Measurements from ENCODE around the gene SBSN.
"Not testable (repeated sequence)": the region's sequence is repeated elsewhere in the genome, so short reads cannot be mapped to it uniquely, and the experiment has no call there.

SBSN gene

DNA sequence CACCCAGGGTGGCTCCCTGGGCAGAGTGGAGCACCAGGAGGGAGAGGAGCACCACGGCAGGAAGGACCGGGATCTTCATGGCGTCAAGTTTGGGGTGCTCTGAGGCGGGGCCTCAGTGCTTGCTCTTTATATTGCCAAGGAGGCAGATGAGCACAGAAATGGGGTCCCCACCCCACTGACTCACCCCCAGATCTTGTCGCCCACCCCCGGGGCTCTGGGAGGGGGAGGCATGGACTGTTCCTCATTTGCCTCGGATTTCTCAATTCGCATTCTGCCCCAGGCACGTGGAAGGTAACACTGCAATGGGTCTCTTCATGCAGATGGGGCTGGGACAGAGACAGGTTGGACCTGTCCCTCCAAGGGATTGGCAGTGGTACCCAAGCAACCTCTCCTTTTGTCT is 37.7 kb downstream of the SBSN start, which contains the start of gene KRTDAP:
Gene KRTDAP (minus strand): TSS at position 101 of the 400 bp plus-strand sequence. CDS start 22 bp downstream, at position 79.
- Mint-ChIP-seq H3K4me3 (no peak within 1 kb of the TSS), H3K36me3 (no peaks in the 10 kb centered on the region), H3K27me3 (peaks cover 3% of the 10 kb centered on the region), H3K4me1 (ENCODE audit: low read depth) (peaks cover 4% of the 10 kb centered on the region), H3K27ac (no peak within 1 kb of the TSS), H3K9me3 (ENCODE audit: low read depth) (no peaks in the 10 kb centered on the region)

- no peak overlapping the region for H3K27ac Mint-ChIP-seq
- peaks cover 3% of the 10 kb centered on the region for H3K27me3 Mint-ChIP-seq
- no peak overlapping the region for H3K4me3 Mint-ChIP-seq
- H3K36me3 Mint-ChIP-seq, result no peaks in the 10 kb centered on the region
- no peaks in the 10 kb centered on the region for H3K9me3 Mint-ChIP-seq (ENCODE audit: low read depth)
- peaks cover 7% of the 10 kb centered on the region for H3K4me1 Mint-ChIP-seq (ENCODE audit: low read depth)
Observed at GRCh38 chr19:35488677-35489076, 39.4 kb downstream of the SBSN start.

DNA sequence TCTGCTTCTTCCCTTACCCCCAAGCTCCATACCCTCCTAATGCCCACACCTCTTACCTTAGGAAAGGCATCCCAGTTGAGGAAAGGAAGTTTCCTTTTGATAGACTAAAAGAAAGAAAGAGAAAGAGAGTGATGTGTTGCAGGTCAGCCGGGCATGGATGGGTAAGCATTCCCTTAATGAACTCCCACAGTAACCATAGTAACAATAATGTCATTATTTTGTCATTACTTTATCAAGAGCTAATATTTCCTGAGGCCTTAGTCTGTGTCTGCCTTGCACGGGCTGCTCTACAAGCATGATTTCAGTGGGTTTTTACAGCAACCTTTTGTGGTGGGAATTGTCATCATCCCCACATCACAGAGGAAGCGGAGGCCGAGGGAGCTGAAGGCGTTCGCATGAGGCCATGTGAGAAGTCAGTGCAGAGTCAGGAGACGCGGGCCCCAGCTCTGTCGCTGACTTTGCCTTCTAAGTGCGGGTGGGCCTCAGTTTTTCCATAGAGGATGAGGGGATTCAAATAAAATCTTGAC is 40.4 kb downstream of the SBSN start:
- Mint-ChIP-seq H3K4me3 (no peak overlapping the region), H3K27me3 (peaks cover 3% of the 10 kb centered on the region), H3K36me3 (no peaks in the 10 kb centered on the region), H3K27ac (no peak overlapping the region), H3K9me3 (ENCODE audit: low read depth) (no peaks in the 10 kb centered on the region), H3K4me1 (ENCODE audit: low read depth) (peaks cover 7% of the 10 kb centered on the region)

DNA sequence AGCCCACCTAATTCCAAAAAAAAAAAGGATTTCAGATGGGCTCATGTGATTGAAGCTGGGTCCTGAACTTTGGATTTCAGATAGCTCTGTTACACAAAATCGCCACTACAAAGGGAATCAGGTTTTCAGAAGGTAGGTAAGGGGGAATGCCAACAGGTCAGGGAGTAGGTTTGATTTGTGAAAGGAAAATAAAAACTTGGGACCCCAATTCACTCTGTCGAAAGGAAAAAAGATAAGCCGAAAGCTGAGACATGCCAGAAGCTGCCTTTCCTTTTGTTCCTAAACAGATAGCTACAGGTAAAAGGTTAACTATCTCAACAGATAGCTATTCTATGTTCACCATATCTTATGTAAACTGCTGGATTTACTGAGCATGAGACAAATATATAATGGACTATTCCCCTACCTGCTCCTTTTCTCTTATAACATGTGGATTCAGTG is 41.8 kb downstream of the SBSN start:
- Mint-ChIP-seq H3K36me3 (no peaks in the 10 kb centered on the region), H3K4me1 (ENCODE audit: low read depth) (peaks cover 7% of the 10 kb centered on the region), H3K27me3 (peaks cover 2% of the 10 kb centered on the region), H3K9me3 (ENCODE audit: low read depth) (no peaks in the 10 kb centered on the region), H3K4me3 (no peak overlapping the region), H3K27ac (no peak overlapping the region)

- Mint-ChIP-seq H3K4me3 (no peak overlapping the region), H3K27me3 (no peaks in the 10 kb centered on the region), H3K9me3 (ENCODE audit: low read depth) (no peaks in the 10 kb centered on the region)
Observed at GRCh38 chr19:35484252-35485036, 43.7 kb downstream of the SBSN start.

GRCh38 chr19:35483089-35483488 is 45.0 kb downstream of the SBSN start:
- Mint-ChIP-seq H3K4me3 (no peak overlapping the region), H3K36me3 (no peaks in the 10 kb centered on the region), H3K9me3 (ENCODE audit: low read depth) (no peaks in the 10 kb centered on the region), H3K27me3 (no peaks in the 10 kb centered on the region), H3K27ac (no peak overlapping the region), H3K4me1 (ENCODE audit: low read depth) (peaks cover 7% of the 10 kb centered on the region)

More at GRCh38 chr19:35484252-35485036, 43.7 kb downstream of the SBSN start:
- H3K27ac Mint-ChIP-seq, result no peak overlapping the region
- H3K36me3 Mint-ChIP-seq, result no peaks in the 10 kb centered on the region
- peaks cover 7% of the 10 kb centered on the region for H3K4me1 Mint-ChIP-seq (ENCODE audit: low read depth)

GRCh38 chr19:35478794-35479677 is 49.1 kb downstream of the SBSN start:
- Mint-ChIP-seq H3K9me3 (ENCODE audit: low read depth) (no peaks in the 10 kb centered on the region), H3K4me3 (no peak overlapping the region)

DNA sequence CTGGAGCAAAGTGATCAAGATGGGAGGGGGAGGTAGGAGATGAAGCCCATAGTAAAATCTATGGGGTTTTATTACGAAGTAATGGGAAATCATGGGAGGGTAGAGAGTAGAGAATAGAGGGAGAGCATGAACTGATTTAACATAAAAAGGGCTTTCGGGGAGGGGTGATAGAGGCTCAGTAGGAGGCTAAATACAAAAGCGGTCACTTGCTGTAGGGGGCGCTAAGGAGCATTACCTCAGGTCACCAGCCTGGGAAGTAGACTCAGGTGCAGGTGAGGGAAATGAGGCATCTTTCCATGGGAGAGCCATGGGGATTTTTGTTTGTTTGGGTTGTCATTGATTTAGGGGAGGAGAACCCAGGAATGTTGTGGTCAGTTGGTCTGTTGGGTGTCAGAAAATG is 52.0 kb downstream of the SBSN start:
- Mint-ChIP-seq H3K27me3 (no peaks in the 10 kb centered on the region), H3K27ac (no peak overlapping the region), H3K9me3 (ENCODE audit: low read depth) (no peaks in the 10 kb centered on the region), H3K4me1 (ENCODE audit: low read depth) (no peaks in the 10 kb centered on the region), H3K36me3 (no peaks in the 10 kb centered on the region), H3K4me3 (no peak overlapping the region)

More at GRCh38 chr19:35478794-35479677, 49.1 kb downstream of the SBSN start:
- Mint-ChIP-seq H3K27me3 (no peaks in the 10 kb centered on the region), H3K36me3 (no peaks in the 10 kb centered on the region), H3K27ac (no peak overlapping the region), H3K4me1 (ENCODE audit: low read depth) (no peaks in the 10 kb centered on the region)

- not testable (repeated sequence) for H3K4me3 Mint-ChIP-seq; H3K27me3 Mint-ChIP-seq; H3K27ac Mint-ChIP-seq; H3K9me3 Mint-ChIP-seq (ENCODE audit: low read depth); H3K4me1 Mint-ChIP-seq (ENCODE audit: low read depth); H3K36me3 Mint-ChIP-seq
Observed at GRCh38 chr19:35474594-35474993, 53.5 kb downstream of the SBSN start.

- no peak overlapping the region for H3K4me3 Mint-ChIP-seq
- no peaks in the 10 kb centered on the region for H3K36me3 Mint-ChIP-seq
Observed at GRCh38 chr19:35474104-35474503, 54.0 kb downstream of the SBSN start.

More at GRCh38 chr19:35474104-35474503, 54.0 kb downstream of the SBSN start:
- no peaks in the 10 kb centered on the region for H3K27me3 Mint-ChIP-seq
- no peak overlapping the region for H3K27ac Mint-ChIP-seq
- H3K4me1 Mint-ChIP-seq (ENCODE audit: low read depth), result no peaks in the 10 kb centered on the region
- no peaks in the 10 kb centered on the region for H3K9me3 Mint-ChIP-seq (ENCODE audit: low read depth)
